ENCODE data around the gene ATP6V1A. TPM values are rescaled to one million over a fixed set of nuclear protein-coding genes. Genes with fewer than 3 reads are reported as not detected.
A peak's percentile ranks its signal among the peaks of the same experiment; 100 is the strongest.

ATP6V1A gene
- total RNA-seq, 1 donor from 2014 or later: 52.6 TPM

- no peaks in the 10 kb centered on the region for H3K9me3 Mint-ChIP-seq
- no peaks in the 10 kb centered on the region for H3K27me3 Mint-ChIP-seq (ENCODE audit: low read depth)
- H3K36me3 Mint-ChIP-seq: peaks cover 8% of the 10 kb centered on the region
- no peak overlapping the region for H3K4me3 Mint-ChIP-seq
- peak overlapping the region; percentile 67 for H3K27ac Mint-ChIP-seq
- no peak for DNase-seq (ENCODE audit: low spot score in 2 of 2, unreplicated experiment in 2 of 2)
- peaks cover 7% of the 10 kb centered on the region for H3K4me1 Mint-ChIP-seq
- no peak for TF ChIP-seq CTCF (IDR thresholded peaks at IDR 0.05; ENCODE audit: unreplicated experiment)
Measured at GRCh38 chr3:113783980-113784379, 37.1 kb downstream of the ATP6V1A start.

GRCh38 chr3:113791381-113791780 is 44.5 kb downstream of the ATP6V1A start:
- peaks cover 21% of the 10 kb centered on the region for H3K36me3 Mint-ChIP-seq
- H3K27ac Mint-ChIP-seq: no peak overlapping the region
- no peak overlapping the region for H3K4me3 Mint-ChIP-seq
- DNase-seq (ENCODE audit: low spot score in 2 of 2, unreplicated experiment in 2 of 2): no peak
- TF ChIP-seq CTCF (IDR thresholded peaks at IDR 0.05; ENCODE audit: unreplicated experiment): no peak
- H3K4me1 Mint-ChIP-seq: no peaks in the 10 kb centered on the region
- H3K9me3 Mint-ChIP-seq: no peaks in the 10 kb centered on the region
- no peaks in the 10 kb centered on the region for H3K27me3 Mint-ChIP-seq (ENCODE audit: low read depth)

- no peak for TF ChIP-seq CTCF (IDR thresholded peaks at IDR 0.05; ENCODE audit: unreplicated experiment)
- Mint-ChIP-seq H3K27ac (no peak overlapping the region), H3K9me3 (no peaks in the 10 kb centered on the region), H3K4me1 (no peaks in the 10 kb centered on the region), H3K4me3 (no peak overlapping the region), H3K27me3 (ENCODE audit: low read depth) (no peaks in the 10 kb centered on the region), H3K36me3 (peaks cover 24% of the 10 kb centered on the region)
- DNase-seq (ENCODE audit: low spot score in 2 of 2, unreplicated experiment in 2 of 2): no peak
Measured at GRCh38 chr3:113794526-113794925, 47.7 kb downstream of the ATP6V1A start.

- H3K4me3 Mint-ChIP-seq: no peak overlapping the region
Measured at GRCh38 chr3:113795693-113796092, 48.9 kb downstream of the ATP6V1A start.

GRCh38 chr3:113802795-113803455 is 56.1 kb downstream of the ATP6V1A start:
- no peak for TF ChIP-seq CTCF (IDR thresholded peaks at IDR 0.05; ENCODE audit: unreplicated experiment)
- Mint-ChIP-seq H3K4me3 (no peak overlapping the region), H3K9me3 (no peaks in the 10 kb centered on the region), H3K27ac (no peak overlapping the region), H3K27me3 (ENCODE audit: low read depth) (no peaks in the 10 kb centered on the region), H3K36me3 (peaks cover 33% of the 10 kb centered on the region), H3K4me1 (no peaks in the 10 kb centered on the region)
- no peak for DNase-seq (ENCODE audit: low spot score in 2 of 2, unreplicated experiment in 2 of 2)

More at GRCh38 chr3:113795693-113796092, 48.9 kb downstream of the ATP6V1A start:
- no peaks in the 10 kb centered on the region for H3K27me3 Mint-ChIP-seq (ENCODE audit: low read depth)
- no peak for DNase-seq (ENCODE audit: low spot score in 2 of 2, unreplicated experiment in 2 of 2)
- peak; percentile 29 for TF ChIP-seq CTCF (IDR thresholded peaks at IDR 0.05; ENCODE audit: unreplicated experiment)
- peaks cover 27% of the 10 kb centered on the region for H3K36me3 Mint-ChIP-seq
- no peaks in the 10 kb centered on the region for H3K9me3 Mint-ChIP-seq
- no peak overlapping the region for H3K27ac Mint-ChIP-seq
- H3K4me1 Mint-ChIP-seq: no peaks in the 10 kb centered on the region
